Measurements from ENCODE around the gene NEDD8.

DNA sequence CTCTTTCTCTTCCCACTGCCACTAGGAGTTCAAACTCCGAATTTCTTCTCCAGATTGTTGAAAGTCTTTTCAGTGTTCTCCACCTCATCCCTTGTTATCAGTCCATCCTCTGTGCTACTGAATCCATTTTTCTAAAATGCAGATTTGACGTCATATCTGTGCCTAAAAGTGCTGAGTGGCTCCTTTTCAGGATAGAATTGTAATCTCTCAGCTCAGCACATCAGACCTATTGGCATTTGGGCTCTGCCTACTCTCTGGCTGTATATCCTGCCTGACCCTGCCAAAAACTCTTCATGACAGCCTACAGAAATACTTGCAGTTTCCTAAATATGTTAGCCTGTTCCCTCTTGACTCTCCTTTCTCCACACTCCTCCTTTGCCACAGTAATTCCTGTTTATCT, 40.3 kb upstream of the NEDD8 start:
- TF ChIP-seq, protein P1, sequence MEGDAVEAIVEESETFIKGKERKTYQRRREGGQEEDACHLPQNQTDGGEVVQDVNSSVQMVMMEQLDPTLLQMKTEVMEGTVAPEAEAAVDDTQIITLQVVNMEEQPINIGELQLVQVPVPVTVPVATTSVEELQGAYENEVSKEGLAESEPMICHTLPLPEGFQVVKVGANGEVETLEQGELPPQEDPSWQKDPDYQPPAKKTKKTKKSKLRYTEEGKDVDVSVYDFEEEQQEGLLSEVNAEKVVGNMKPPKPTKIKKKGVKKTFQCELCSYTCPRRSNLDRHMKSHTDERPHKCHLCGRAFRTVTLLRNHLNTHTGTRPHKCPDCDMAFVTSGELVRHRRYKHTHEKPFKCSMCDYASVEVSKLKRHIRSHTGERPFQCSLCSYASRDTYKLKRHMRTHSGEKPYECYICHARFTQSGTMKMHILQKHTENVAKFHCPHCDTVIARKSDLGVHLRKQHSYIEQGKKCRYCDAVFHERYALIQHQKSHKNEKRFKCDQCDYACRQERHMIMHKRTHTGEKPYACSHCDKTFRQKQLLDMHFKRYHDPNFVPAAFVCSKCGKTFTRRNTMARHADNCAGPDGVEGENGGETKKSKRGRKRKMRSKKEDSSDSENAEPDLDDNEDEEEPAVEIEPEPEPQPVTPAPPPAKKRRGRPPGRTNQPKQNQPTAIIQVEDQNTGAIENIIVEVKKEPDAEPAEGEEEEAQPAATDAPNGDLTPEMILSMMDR (IDR thresholded peaks at IDR 0.05 in 8 of 11, conservative IDR thresholded peaks at IDR 0.05 in 3 of 11): no peak
- no peak for TF ChIP-seq POLR2AphosphoS5 (IDR thresholded peaks at IDR 0.05)
- TF ChIP-seq POLR2A (IDR thresholded peaks at IDR 0.05): no peak

Measured in spleen (tissue), 7 donors.